HG03354 (cell line): ENCODE data around the gene OR8A1.

ENCODE experiments used
- ATAC-seq: cut with Tn5 transposase; IDR thresholded peaks from one replicate; pipeline ENCODE4 v1.9.1; 2021; ENCODE audit warnings: mild to moderate bottlenecking; ENCODE audit not compliant: unreplicated experiment, poor library complexity, severe bottlenecking

Gene OR8A1

GRCh38 chr11:124569697-124570096 lies at the start of gene OR8A1:
TSS of gene OR8A1 (plus strand) at chr11:124569997. CDS start at chr11:124570120, 123 bp downstream.
- ATAC-seq = no peak

GRCh38 chr11:124520550-124520854 lies 49.3 kb upstream of the OR8A1 start:
- ATAC-seq = no peak

GRCh38 chr11:124533626-124534025 lies 36.2 kb upstream of the OR8A1 start:
- ATAC-seq = no peak

- no peak for ATAC-seq
Measured at GRCh38 chr11:124534051-124534450, 35.7 kb upstream of the OR8A1 start.

GRCh38 chr11:124535552-124536232 lies 34.1 kb upstream of the OR8A1 start:
- no peak for ATAC-seq

- no peak for ATAC-seq
Measured at GRCh38 chr11:124536520-124536919, 33.3 kb upstream of the OR8A1 start.

GRCh38 chr11:124538019-124538418 lies 31.8 kb upstream of the OR8A1 start:
- ATAC-seq = no peak

- ATAC-seq = no peak
Measured at GRCh38 chr11:124541204-124541603, 28.6 kb upstream of the OR8A1 start.

- ATAC-seq = no peak
Measured at GRCh38 chr11:124543145-124543544, 26.7 kb upstream of the OR8A1 start.

- no peak for ATAC-seq
Measured at GRCh38 chr11:124543554-124543953, 26.2 kb upstream of the OR8A1 start, which contains the start of gene OR8B12. TSS of gene OR8B12 (minus strand) at chr11:124543654. CDS start at chr11:124543654, 0 bp downstream.

GRCh38 chr11:124551189-124551588 lies 18.6 kb upstream of the OR8A1 start:
- ATAC-seq = no peak

- no peak for ATAC-seq
Measured at GRCh38 chr11:124551987-124552386, 17.8 kb upstream of the OR8A1 start.

GRCh38 chr11:124556828-124557227 lies 13.0 kb upstream of the OR8A1 start:
- no peak for ATAC-seq

GRCh38 chr11:124570160-124570559 lies 363 bp downstream of the OR8A1 start:
- ATAC-seq = no peak

GRCh38 chr11:124577716-124578427 lies 8.1 kb downstream of the OR8A1 start:
- no peak for ATAC-seq

- ATAC-seq = no peak
Measured at GRCh38 chr11:124578761-124579160, 9.0 kb downstream of the OR8A1 start.

GRCh38 chr11:124581817-124582216 lies 12.0 kb downstream of the OR8A1 start:
- no peak for ATAC-seq

- no peak for ATAC-seq
Measured at GRCh38 chr11:124582565-124582964, 12.8 kb downstream of the OR8A1 start.

GRCh38 chr11:124583781-124584180 lies 14.0 kb downstream of the OR8A1 start:
- no peak for ATAC-seq

GRCh38 chr11:124584681-124585372 lies 15.0 kb downstream of the OR8A1 start:
- no peak for ATAC-seq
